CD4-positive, alpha-beta T cell treated with Interleukin-2 at 100 ng/mL for 4 hours (primary cell): Measurements from ENCODE around the gene GRPEL2.

Source experiments
- DNase-seq: peaks from one replicate; pipeline ENCODE4 v3.0.0-alpha.2; 2020; ENCODE audit warnings: low spot score

The GRPEL2 gene

DNA sequence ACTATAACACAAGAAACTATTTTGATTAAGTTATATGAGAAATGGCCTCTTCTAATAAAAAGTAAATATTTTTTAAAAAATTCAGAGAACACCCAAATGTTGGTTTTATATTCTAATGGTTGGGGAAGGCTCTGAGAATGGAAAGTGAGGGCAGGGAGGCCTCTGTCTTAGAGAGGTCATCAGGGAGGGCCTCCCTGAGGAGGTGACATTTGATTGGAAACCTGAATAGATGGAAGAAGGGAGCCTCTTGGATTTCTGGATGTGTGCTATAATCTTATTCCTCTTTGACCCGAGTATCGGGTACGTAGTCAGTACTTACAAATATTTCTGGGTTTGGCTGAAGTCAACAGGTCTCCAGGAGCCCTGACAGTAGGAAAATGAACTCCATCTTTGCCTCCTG is 26.1 kb upstream of the GRPEL2 start:
- DNase-seq: no peak

DNA sequence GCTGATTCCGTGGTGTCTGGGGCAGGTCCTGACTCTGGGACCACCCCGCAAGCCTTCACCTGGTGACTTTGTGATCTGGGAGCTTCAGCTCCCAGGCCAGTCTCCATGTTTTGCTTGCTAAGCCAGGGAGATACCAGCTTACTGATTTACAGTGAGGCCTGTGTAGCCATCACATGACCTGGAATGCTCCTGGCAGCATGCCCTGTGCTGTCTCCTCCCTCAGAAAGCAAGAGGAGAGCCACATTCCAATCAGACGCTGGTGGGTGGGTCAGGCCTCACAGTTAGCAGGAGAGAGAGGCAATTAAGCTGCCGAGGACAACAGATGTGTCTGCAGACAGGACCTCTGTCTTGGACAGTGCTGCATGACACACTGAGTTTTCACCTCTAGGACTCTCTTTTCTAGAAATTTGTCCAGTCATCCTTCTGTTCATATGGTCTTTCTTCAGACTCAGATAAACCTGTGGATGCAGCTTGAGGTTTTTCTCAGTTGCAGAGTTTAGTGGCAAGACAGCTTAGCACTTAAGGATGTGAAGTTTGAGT is 24.4 kb upstream of the GRPEL2 start:
- no peak for DNase-seq

GRCh38 chr5:149322518-149322917 is 22.8 kb upstream of the GRPEL2 start:
- no peak for DNase-seq

- no peak for DNase-seq
Measured at GRCh38 chr5:149323210-149323609, 22.1 kb upstream of the GRPEL2 start.

- DNase-seq: no peak
Measured at GRCh38 chr5:149323621-149324205, 21.6 kb upstream of the GRPEL2 start.

GRCh38 chr5:149324641-149325040 is 20.7 kb upstream of the GRPEL2 start:
- DNase-seq: no peak

- DNase-seq: no peak
Measured at GRCh38 chr5:149325166-149325735, 20.0 kb upstream of the GRPEL2 start.

GRCh38 chr5:149325894-149326293 is 19.4 kb upstream of the GRPEL2 start:
- DNase-seq: no peak

DNA sequence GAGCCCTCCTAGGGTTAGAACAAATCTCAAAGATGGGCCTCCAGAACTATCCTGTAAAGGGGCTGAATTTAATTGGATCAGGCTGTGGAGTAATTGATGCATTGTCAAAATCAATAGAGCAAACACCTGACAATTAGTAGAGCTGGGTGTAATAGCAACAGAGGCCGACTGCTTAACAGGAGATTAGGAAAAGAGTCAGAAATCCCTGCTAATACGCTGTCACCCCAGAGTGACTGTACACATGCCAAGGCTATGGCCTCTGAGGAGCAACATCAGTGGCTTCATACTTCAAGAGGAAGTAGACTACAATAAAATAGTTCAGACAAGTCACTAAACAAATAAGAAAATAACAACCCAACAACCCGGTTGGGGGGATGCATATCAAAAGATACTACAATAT is 18.7 kb upstream of the GRPEL2 start:
- no peak for DNase-seq

GRCh38 chr5:149328177-149328576 is 17.1 kb upstream of the GRPEL2 start:
- DNase-seq: no peak

- DNase-seq: no peak
Measured at GRCh38 chr5:149333711-149334443, 11.4 kb upstream of the GRPEL2 start.

DNA sequence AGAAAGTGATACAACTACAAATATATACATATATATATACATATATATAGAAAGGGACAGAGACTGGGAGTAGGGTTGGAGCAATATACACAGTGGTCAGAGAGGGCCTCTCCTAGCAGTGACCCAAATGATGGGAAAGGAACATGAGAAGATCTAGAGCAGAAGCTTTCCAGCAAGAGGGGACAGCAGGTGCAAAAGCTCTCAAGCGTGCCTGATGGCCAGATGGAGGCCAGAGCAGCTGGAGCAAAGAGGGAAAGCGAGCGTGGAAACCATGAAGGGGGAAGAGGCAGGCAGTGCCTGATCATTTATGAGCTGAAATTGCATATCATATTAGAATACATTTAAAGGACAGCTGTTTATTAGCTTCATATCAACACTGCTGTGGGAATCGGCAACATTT is 7.6 kb upstream of the GRPEL2 start:
- DNase-seq: no peak

GRCh38 chr5:149338364-149338763 is 6.9 kb upstream of the GRPEL2 start:
- DNase-seq: no peak

GRCh38 chr5:149340920-149341319 is 4.4 kb upstream of the GRPEL2 start:
- no peak for DNase-seq

- no peak for DNase-seq
Measured at GRCh38 chr5:149341876-149342275, 3.4 kb upstream of the GRPEL2 start.

- no peak for DNase-seq
Measured at GRCh38 chr5:149344151-149344550, 1.1 kb upstream of the GRPEL2 start.

GRCh38 chr5:149345892-149346222 is 558 bp downstream of the GRPEL2 start:
- no peak for DNase-seq

DNA sequence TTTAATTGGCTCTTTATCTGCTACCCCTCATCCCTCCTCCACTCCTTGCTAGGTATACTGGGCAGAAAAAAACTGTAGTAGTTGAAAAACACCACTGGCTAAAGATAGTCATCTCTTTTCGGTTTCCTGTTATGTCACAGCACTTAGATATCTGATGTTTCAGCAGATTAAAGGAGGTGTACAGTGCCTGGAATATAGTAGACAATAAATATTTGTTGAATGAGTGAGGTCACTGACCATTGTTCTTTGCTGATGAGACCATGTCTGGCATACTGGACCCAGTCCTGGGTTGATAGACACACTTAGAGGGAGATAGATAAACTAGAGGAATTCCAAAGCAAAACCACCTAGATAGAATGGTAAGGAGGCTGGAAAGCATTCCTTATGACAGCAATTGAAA is 3.2 kb downstream of the GRPEL2 start:
- DNase-seq: peak; percentile 67

- no peak for DNase-seq
Measured at GRCh38 chr5:149349382-149349781, 4.1 kb downstream of the GRPEL2 start.

- no peak for DNase-seq
Measured at GRCh38 chr5:149352169-149352568, 6.9 kb downstream of the GRPEL2 start.

DNA sequence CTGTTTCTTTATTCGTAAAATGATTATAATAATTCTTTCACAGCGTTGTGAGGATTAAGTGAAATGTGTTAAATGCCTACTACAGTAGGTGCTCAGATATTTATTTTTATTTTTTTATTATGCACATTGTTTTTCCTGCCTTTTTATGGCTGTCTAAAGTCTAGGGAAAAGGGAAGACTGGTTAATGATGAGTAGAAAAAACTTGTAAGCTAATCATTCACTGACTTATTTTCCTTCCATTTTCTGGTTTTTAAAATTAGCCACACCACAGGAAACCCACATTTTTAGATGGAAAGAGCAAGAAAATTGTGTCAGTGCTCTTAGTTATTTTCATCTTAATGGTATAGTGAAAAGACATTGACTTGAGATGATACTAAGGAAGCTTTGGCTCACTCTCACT is 8.6 kb downstream of the GRPEL2 start:
- no peak for DNase-seq

GRCh38 chr5:149355688-149356087 is 10.4 kb downstream of the GRPEL2 start:
- no peak for DNase-seq

DNA sequence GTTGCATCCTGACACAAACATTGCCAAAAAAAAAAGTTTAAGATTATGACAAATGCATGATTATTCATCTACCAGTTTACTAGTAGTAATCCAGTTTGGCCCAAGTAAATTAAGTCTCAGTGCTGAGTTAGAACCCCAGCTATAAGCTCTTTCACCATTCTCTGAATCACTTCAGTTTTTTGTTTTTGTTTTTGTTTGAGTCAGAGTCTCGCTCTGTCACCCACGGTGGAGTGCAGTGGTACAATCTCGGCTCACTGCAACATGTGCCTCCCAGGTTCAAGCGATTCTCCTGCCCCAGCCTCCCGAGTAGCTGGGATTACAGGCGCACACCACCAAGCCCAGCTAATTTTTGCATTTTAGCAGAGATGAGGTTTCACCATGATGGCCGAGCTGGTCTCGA is 11.1 kb downstream of the GRPEL2 start:
- DNase-seq: no peak
